Astrocyte (in vitro differentiated cells and primary cell): Measurements from ENCODE around the gene FGD2.

Source experiments
- EZH2 ChIP-seq: IDR thresholded peaks from 2 replicates; pipeline ENCODE4 v1.6.1; 2012; ENCODE audit warnings: mild to moderate bottlenecking, low read length, inconsistent platforms; ENCODE audit not compliant: insufficient read depth
- TF ChIP-seq, protein P1 (sequence below): IDR thresholded peaks from 2 replicates; pipeline ENCODE4 v1.5.1; 2011; ENCODE audit warnings: low read depth, mild to moderate bottlenecking, inconsistent platforms, low read length, moderate library complexity; ENCODE audit not compliant: insufficient read depth

DNA sequence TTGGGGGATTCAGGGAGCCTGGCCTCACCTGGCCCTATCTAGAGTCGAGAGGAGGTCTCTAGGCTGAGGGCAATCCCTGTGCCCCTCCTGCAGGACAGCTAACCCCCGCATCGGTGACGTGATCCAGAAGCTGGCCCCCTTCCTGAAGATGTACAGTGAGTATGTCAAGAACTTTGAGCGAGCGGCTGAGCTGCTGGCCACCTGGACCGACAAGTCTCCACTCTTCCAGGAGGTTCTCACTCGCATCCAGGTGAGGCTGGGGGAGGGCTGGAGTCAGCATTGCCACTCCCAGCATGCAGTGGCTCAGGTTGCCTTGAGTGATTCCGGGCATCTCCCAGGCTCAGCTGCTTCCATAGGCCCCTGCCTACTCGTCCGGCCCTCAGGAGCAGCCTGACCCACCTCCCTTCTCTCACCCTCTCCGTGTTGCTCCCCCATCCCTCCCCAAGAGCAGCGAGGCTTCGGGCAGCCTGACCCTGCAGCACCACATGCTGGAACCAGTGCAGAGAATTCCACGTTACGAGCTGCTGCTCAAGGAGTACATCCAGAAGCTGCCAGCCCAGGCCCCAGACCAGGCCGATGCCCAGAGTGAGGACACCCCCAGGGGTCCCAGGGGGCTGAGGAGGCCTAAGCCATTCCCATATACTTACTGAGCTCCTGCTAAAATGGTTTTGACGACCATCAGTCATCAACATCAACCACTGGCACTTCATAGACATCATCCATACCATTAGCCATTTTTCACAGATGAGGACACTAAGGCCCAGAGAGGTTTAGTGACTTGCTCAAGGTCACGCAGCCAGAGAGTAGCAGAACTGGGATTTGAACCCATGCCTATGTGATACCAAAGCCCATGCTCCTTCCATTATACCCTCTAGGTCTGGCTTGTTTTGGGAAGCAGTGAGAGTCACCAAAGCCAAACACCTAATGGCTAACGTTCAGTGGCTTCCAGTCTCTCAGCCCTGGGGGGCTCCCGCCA, 8.3 kb downstream of the FGD2 start:
- TF ChIP-seq, protein P1, sequence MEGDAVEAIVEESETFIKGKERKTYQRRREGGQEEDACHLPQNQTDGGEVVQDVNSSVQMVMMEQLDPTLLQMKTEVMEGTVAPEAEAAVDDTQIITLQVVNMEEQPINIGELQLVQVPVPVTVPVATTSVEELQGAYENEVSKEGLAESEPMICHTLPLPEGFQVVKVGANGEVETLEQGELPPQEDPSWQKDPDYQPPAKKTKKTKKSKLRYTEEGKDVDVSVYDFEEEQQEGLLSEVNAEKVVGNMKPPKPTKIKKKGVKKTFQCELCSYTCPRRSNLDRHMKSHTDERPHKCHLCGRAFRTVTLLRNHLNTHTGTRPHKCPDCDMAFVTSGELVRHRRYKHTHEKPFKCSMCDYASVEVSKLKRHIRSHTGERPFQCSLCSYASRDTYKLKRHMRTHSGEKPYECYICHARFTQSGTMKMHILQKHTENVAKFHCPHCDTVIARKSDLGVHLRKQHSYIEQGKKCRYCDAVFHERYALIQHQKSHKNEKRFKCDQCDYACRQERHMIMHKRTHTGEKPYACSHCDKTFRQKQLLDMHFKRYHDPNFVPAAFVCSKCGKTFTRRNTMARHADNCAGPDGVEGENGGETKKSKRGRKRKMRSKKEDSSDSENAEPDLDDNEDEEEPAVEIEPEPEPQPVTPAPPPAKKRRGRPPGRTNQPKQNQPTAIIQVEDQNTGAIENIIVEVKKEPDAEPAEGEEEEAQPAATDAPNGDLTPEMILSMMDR = no peak
- TF ChIP-seq EZH2 = no peak
